ENCODE data around the gene LCN10.
A peak's percentile ranks its signal among the peaks of the same experiment; 100 is the strongest.
"Not testable (repeated sequence)": the region's sequence is repeated elsewhere in the genome, so short reads cannot be mapped to it uniquely, and the experiment has no call there.

The LCN10 gene

DNA sequence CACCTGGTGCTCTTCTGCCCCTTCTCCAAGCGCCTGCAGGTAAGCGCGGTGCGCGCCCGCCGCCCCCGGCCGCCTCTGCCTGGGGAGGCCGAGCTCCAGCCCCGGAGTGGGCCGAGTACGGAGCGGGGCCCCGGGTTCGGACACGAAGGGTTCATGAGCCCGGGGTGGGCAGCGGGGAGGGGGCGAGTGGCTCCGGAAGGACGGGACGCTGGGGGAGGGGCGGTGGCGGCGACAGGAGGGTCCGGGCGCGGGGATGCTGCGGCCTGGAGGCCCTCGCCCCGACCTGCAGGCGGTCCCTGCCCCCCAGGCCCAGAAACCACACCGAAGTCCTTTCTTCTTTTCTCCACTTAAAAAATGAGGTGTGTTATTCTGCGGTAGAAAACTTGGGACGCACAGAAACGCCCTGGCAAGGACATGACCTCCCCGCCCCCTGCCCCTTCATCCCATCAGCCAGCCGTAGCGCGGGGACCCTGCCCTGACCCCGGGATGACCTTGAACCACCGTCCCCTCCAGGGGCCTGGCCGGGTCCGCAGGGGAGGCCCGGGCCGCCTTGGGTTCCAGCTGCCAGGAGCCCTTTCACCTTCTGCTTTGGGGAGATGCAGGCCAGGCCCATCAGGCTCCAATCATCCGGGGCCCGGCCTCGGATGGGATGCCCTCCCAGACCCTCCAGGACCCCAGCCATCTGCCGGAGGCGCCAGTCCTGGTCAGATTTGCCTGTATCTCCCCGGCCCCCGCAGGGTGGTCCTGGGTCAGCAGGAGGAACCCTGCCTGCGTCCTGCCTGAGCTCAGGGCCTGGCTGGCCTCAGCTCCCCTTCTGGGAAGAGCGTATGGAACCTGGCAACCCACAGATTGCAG lies 29.8 kb downstream of the LCN10 start:
- H3K27ac ChIP-seq (ENCODE audit: low read length): no peak overlapping the region
- no peak for TF ChIP-seq EZH2phosphoT487 (IDR thresholded peaks at IDR 0.05; ENCODE audit: low read depth)
- TF ChIP-seq, protein P1, sequence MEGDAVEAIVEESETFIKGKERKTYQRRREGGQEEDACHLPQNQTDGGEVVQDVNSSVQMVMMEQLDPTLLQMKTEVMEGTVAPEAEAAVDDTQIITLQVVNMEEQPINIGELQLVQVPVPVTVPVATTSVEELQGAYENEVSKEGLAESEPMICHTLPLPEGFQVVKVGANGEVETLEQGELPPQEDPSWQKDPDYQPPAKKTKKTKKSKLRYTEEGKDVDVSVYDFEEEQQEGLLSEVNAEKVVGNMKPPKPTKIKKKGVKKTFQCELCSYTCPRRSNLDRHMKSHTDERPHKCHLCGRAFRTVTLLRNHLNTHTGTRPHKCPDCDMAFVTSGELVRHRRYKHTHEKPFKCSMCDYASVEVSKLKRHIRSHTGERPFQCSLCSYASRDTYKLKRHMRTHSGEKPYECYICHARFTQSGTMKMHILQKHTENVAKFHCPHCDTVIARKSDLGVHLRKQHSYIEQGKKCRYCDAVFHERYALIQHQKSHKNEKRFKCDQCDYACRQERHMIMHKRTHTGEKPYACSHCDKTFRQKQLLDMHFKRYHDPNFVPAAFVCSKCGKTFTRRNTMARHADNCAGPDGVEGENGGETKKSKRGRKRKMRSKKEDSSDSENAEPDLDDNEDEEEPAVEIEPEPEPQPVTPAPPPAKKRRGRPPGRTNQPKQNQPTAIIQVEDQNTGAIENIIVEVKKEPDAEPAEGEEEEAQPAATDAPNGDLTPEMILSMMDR (IDR thresholded peaks at IDR 0.05; ENCODE audit: low read depth, low read length): no peak
- H3K4me1 ChIP-seq (ENCODE audit: low read length): no peaks in the 10 kb centered on the region
- no peaks in the 10 kb centered on the region for H4K20me1 ChIP-seq (ENCODE audit: insufficient read depth, low read length)
- H3K4me3 ChIP-seq (ENCODE audit: low read length): peak overlapping the region; percentile 81
- no peaks in the 10 kb centered on the region for H3K27me3 ChIP-seq (ENCODE audit: low read depth, low read length)
- H3K9ac ChIP-seq (ENCODE audit: low read length): peak overlapping the region; percentile 63
- H3K79me2 ChIP-seq (ENCODE audit: low read length): no peaks in the 10 kb centered on the region
- no peak overlapping the region for H2AFZ ChIP-seq (ENCODE audit: low read depth, low read length)
- peak overlapping the region; percentile 72 for H3K4me2 ChIP-seq (ENCODE audit: low read length)
- H3K36me3 ChIP-seq (replicated peaks; ENCODE audit: low read depth, low read length): no peaks in the 10 kb centered on the region
- H3K9me3 ChIP-seq (ENCODE audit: insufficient read depth, low read length): no peaks in the 10 kb centered on the region

DNA sequence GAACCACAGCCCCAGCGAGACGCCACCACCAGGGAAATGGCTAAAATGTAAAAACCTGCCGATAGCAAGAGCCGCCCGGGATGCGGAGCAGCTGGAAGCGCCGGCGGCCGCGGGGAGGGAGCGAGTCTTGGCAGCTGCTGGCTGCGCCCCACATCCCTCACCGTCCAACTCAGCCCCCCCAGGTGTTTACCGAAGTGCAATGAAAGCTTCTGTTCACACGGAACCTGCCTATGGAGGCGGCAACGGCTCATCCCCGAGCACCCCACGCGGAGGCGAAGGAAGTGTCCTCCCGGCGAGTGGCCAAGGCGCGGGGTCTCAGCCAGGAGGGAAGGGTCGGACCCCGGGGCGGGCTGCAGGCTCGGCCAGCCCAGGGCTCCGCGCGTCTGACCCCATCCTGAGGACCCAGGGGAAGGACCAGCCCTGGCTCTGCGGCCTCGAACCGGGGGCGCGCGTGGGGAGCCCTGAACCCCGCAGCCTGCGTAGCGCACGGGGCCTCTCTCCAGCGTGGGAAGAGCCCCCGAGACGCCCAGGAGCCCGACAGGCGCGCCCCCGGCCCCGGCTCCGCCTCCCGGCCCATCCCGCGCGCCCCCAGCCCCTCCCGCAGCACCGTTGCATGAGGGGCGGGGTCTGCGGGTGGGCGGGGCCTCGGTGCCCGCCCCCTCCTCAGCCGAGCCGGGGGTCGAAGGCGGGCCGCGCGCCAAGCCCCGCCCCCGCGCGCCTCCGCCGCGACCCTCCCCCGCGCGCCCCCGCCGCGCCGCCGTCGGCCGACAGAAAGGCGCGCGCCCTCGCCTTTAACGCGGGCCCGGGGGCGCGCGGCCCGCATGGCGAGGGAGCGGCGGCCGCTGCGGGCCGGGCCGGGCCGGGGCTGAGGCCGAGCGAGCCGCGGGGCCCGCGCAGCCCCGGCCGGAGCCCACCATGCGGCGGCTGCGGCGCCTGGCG lies 30.7 kb downstream of the LCN10 start, which contains the start of gene DIPK1B:
Gene DIPK1B (plus strand): TSS at position 822 of the 939 bp plus-strand sequence. CDS start 94 bp downstream, at position 916.
- H3K27me3 ChIP-seq (ENCODE audit: low read depth, low read length): peaks cover 4% of the 10 kb centered on the region; the same call in 1 of the 2 replicates
- H3K79me2 ChIP-seq (ENCODE audit: low read length): no peaks in the 10 kb centered on the region
- peak within 1 kb of the TSS; percentile 63 for H3K9ac ChIP-seq (ENCODE audit: low read length)
- H3K9me3 ChIP-seq (ENCODE audit: insufficient read depth, low read length): no peaks in the 10 kb centered on the region
- peak within 1 kb of the TSS; percentile 72 for H3K4me2 ChIP-seq (ENCODE audit: low read length)
- H3K27ac ChIP-seq (ENCODE audit: low read length): no peak within 1 kb of the TSS
- H3K4me1 ChIP-seq (ENCODE audit: low read length): no peaks in the 10 kb centered on the region
- no peaks in the 10 kb centered on the region for H4K20me1 ChIP-seq (ENCODE audit: insufficient read depth, low read length)
- H3K4me3 ChIP-seq (ENCODE audit: low read length): peak within 1 kb of the TSS; percentile 81
- H3K36me3 ChIP-seq (replicated peaks; ENCODE audit: low read depth, low read length): no peaks in the 10 kb centered on the region
- H2AFZ ChIP-seq (ENCODE audit: low read depth, low read length): no peak within 1 kb of the TSS
- TF ChIP-seq, protein P1 (IDR thresholded peaks at IDR 0.05; ENCODE audit: low read depth, low read length): no peak
- no peak for TF ChIP-seq EZH2phosphoT487 (IDR thresholded peaks at IDR 0.05; ENCODE audit: low read depth)

DNA sequence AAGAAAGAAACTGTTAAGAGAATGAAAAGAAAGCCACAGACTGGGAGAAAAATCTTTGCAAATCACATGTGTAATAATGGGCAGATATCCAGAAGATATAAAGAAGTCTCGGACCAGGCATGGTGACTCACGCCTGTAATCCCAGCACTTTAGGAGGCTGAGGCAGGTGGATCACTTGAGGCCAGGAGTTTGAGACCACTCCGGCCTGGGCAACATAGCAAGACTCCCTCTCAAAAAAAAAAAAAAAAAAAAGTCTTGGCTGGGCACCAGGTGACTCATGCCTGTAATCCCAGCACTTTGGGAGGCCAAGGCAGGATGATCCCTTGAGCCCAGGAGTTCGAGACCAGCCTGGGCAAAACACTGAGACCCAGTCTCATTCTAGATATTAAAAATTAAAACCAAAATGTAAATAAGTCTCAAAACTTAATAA lies 31.5 kb downstream of the LCN10 start:
- not testable (repeated sequence) for H3K4me1 ChIP-seq (ENCODE audit: low read length); H3K4me2 ChIP-seq (ENCODE audit: low read length); H3K27ac ChIP-seq (ENCODE audit: low read length); H3K9ac ChIP-seq (ENCODE audit: low read length); H3K9me3 ChIP-seq (ENCODE audit: insufficient read depth, low read length); H2AFZ ChIP-seq (ENCODE audit: low read depth, low read length); H3K36me3 ChIP-seq (replicated peaks; ENCODE audit: low read depth, low read length); H3K4me3 ChIP-seq (ENCODE audit: low read length); H3K27me3 ChIP-seq (ENCODE audit: low read depth, low read length); H3K79me2 ChIP-seq (ENCODE audit: low read length); H4K20me1 ChIP-seq (ENCODE audit: insufficient read depth, low read length)

DNA sequence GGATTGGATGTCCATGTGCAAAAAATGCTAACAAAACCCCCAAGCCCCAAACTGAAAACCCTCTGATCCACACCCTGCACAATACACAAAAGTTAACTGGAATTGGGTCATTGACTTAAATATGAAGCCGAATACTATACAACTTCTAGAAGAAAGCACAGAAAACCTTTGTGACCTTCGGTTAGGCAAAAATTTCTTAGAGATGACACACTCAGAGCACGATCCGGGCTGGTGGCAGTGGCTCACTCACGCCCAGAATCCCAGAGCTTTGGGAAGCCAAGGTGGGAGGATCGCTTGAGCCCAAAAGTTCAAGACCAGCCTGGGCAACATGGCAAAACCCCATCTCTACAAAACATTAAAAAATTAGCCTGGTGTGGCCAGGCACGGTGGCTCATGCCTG lies 32.2 kb downstream of the LCN10 start:
- peaks cover 13% of the 10 kb centered on the region for H3K27me3 ChIP-seq (ENCODE audit: low read depth, low read length)
- no peak overlapping the region for H3K4me2 ChIP-seq (ENCODE audit: low read length)
- no peaks in the 10 kb centered on the region for H3K9me3 ChIP-seq (ENCODE audit: insufficient read depth, low read length)
- TF ChIP-seq, protein P1 (IDR thresholded peaks at IDR 0.05; ENCODE audit: low read depth, low read length): no peak
- no peak for TF ChIP-seq EZH2phosphoT487 (IDR thresholded peaks at IDR 0.05; ENCODE audit: low read depth)
- no peak overlapping the region for H3K4me3 ChIP-seq (ENCODE audit: low read length)
- H3K9ac ChIP-seq (ENCODE audit: low read length): no peak overlapping the region
- H2AFZ ChIP-seq (ENCODE audit: low read depth, low read length): no peak overlapping the region
- no peaks in the 10 kb centered on the region for H4K20me1 ChIP-seq (ENCODE audit: insufficient read depth, low read length)
- no peak overlapping the region for H3K27ac ChIP-seq (ENCODE audit: low read length)
- no peaks in the 10 kb centered on the region for H3K36me3 ChIP-seq (replicated peaks; ENCODE audit: low read depth, low read length)
- no peaks in the 10 kb centered on the region for H3K79me2 ChIP-seq (ENCODE audit: low read length)
- no peaks in the 10 kb centered on the region for H3K4me1 ChIP-seq (ENCODE audit: low read length)

Measured in OCI-LY3 (cell line).